Retinal pigment epithelial cell (primary cell): Measurements from ENCODE around the gene TULP4.
"Not testable (repeated sequence)": the region's sequence is repeated elsewhere in the genome, so short reads cannot be mapped to it uniquely, and the experiment has no call there.

Source experiments
- DNase-seq: peaks from one replicate; pipeline ENCODE4 v3.0.0-alpha.2; 2010; ENCODE audit warnings: low read depth
- H3K4me3 ChIP-seq: 2 replicates; pipeline ENCODE4 v1.5.1; 2011; ENCODE audit warnings: mild to moderate bottlenecking, low read length, control low read depth, moderate library complexity
- TF ChIP-seq, protein P1 (sequence below): conservative IDR thresholded peaks from 2 replicates; pipeline ENCODE4 v1.5.1; 2011; ENCODE audit warnings: low read depth, low read length, control low read depth, inconsistent platforms

Gene TULP4

DNA sequence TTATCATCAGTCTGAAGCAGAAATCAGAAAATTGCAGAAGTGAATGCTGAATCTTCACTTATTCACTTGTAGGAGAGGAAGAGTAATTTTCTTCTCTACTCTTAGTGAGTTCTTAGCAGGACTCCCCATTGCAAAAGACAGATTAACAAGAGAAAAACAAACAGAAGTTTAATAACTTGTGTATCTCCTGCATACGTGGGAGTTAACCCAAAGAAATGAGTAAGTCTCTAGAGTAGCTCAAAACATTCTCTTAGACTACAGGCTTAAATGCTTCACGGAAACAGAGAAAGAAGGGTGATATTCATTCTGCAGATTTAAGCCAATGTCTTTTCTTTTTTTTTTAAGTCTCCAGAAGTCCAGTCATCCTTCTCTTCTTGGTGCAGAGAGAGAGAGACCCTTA lies 149.7 kb downstream of the TULP4 start:
- DNase-seq = no peak
- TF ChIP-seq, protein P1, sequence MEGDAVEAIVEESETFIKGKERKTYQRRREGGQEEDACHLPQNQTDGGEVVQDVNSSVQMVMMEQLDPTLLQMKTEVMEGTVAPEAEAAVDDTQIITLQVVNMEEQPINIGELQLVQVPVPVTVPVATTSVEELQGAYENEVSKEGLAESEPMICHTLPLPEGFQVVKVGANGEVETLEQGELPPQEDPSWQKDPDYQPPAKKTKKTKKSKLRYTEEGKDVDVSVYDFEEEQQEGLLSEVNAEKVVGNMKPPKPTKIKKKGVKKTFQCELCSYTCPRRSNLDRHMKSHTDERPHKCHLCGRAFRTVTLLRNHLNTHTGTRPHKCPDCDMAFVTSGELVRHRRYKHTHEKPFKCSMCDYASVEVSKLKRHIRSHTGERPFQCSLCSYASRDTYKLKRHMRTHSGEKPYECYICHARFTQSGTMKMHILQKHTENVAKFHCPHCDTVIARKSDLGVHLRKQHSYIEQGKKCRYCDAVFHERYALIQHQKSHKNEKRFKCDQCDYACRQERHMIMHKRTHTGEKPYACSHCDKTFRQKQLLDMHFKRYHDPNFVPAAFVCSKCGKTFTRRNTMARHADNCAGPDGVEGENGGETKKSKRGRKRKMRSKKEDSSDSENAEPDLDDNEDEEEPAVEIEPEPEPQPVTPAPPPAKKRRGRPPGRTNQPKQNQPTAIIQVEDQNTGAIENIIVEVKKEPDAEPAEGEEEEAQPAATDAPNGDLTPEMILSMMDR = no peak
- no peak overlapping the region for H3K4me3 ChIP-seq

DNA sequence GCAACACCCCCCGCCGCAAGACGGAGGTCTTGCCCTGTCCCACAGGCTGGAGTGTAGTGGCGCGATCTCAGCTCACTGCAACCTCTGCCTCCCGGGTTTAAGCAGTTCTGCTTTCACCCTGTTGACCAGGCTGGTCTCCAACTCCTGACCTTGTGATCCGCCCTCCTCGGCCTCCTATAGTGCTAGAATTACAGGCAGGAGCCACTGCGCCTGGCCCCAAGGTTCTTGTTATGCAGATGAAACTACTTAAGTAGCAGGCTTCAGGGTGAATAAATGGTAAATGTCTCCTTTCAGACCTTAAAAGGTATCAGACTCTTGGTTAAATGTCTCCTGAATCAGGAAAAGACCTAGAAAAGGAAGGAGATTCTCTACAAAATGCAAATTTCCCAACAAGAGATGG lies 152.2 kb downstream of the TULP4 start:
- no peak overlapping the region for H3K4me3 ChIP-seq
- TF ChIP-seq, protein P1 = no peak
- DNase-seq = no peak

DNA sequence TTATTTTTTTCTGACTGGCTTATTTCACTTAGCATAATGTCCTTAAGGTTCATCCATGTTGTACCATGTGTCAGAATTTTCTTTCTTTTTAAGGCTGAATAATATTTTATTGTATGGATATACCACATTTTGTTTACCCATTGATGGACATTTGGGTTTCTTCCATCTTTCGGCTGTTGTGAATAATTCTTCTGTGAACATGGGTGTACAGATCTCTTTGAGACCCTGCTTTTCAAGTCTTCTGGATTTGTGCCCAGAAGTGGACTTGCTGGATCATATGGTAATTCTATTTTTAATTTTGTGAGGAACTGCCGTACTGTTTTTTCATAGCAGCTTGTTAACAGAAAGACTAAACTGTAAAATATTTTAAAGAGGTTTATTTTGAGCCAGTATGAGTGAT lies 153.0 kb downstream of the TULP4 start:
- no peak overlapping the region for H3K4me3 ChIP-seq
- DNase-seq = no peak
- TF ChIP-seq, protein P1 = no peak

DNA sequence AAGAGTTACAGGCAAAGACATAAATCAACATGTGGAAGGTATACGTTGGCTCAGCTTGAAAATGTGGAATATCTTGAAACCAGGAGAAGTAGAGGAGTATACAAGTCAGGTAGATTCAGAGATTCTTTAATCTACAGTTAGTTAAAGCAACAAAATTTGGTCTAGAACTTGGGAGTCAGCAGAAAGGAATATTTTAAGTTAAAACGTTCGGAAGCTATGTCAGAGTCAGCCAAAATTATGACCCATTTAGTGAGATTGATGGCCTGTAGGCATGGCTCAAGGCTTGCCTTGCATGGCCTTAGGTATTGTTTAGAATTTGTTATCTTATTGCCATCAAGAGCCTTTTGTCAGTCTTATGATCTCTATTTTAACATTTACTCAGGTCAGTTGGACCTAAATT lies 153.5 kb downstream of the TULP4 start:
- no peak for DNase-seq
- TF ChIP-seq, protein P1 = no peak
- H3K4me3 ChIP-seq = no peak overlapping the region

DNA sequence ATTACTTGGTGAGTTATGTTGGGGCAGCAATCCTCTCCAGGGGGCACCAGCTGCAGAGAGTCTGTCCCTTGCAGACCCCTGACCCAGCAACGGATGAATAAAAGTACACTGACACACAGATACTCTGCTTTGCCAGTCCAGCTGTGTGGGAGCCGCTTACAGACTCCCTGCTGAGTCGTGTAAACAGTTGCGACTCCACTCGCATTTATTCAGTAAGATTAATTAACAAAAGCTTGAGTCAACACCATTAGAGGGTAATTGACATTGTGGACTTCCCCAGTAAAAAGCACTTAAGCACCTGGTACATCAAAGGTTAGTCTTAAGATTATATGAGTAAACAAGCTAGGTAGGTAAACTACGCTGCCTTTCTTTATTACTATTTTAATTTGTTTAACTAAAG lies 155.7 kb downstream of the TULP4 start:
- DNase-seq = no peak
- TF ChIP-seq, protein P1 = no peak
- no peak overlapping the region for H3K4me3 ChIP-seq

DNA sequence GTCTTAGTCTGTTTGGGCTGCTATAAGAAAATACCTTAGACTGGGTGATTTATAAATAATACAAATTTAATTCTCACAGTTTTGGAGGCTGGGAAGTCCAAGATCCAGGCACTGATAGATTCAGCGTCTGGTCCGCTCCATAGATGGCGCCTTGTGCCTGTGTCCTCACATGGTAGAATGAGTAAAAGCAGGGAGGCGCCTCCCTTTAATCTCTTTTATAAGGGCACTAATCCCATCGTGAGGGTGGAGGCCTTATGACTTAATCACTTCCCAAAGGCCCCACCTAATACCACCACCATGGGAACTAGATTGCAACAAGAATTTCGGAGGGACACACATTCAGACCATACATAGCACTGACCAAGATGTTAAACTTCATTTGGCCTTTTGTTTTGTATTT lies 156.4 kb downstream of the TULP4 start:
- DNase-seq = no peak
- TF ChIP-seq, protein P1 = no peak
- no peak overlapping the region for H3K4me3 ChIP-seq

DNA sequence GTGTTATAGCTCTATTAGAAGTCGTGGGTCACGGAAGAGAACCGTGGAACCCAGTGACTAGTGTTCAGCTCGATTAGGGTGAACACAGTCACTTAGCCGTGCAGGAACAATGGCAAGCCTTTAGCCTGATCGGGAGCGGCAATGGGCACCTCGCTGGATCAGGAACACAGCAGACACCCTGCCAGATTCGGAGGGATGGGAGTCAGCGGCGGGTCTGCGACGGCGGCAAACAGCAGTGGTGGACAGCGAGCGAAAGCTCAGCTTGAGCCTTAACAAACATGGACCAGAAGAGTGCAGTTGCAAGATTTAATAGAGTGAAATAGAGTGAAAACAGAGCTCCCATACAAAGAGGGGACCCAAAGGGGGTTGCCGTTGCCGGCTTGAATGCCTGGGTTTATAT lies 157.8 kb downstream of the TULP4 start:
- H3K4me3 ChIP-seq, DNase-seq: not testable (repeated sequence)

DNA sequence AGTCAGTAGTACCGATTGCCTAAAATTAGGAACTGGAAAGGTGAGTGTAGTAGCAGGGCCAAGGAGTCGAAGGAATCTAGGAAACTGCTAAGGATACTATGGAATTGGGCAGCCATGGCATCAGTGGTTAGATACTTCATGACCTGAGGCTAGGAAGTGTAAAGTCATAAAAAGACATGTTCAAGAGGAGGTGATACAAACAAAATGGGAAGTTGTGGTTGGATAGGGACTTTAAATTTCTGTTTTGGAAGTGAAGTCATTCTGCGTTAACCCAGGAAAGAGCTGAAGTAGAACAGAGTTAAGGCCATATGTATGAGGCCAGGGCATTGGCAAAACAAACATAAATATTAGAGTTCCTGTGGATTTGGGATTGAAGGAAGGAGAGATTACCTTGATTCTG lies 159.1 kb downstream of the TULP4 start:
- DNase-seq = no peak
- no peak overlapping the region for H3K4me3 ChIP-seq
- TF ChIP-seq, protein P1 = no peak
